NCI-H446 (cell line): Measurements from ENCODE around the gene PIEZO1.

Experiments used
- DNase-seq, 2 experiments: peaks; one replicate each; lab custom pipeline; 2025; lab: John Stamatoyannopoulos, UW

PIEZO1 gene

GRCh38 chr16:88691924-88692560, 93.0 kb downstream of the PIEZO1 start:
- DNase-seq: no peak

GRCh38 chr16:88691129-88691813, 93.7 kb downstream of the PIEZO1 start:
- no peak for DNase-seq

GRCh38 chr16:88690341-88691128, 94.5 kb downstream of the PIEZO1 start:
- no peak for DNase-seq

GRCh38 chr16:88688013-88688778, 96.8 kb downstream of the PIEZO1 start:
- no peak for DNase-seq

- no peak for DNase-seq
These were observed 97.4 kb downstream of the PIEZO1 start for GRCh38 chr16:88687676-88688012.

GRCh38 chr16:88687254-88687576, 97.8 kb downstream of the PIEZO1 start:
- DNase-seq: no peak

- DNase-seq: peak in 1 of 2 experiments; percentile 59
These were observed 98.4 kb downstream of the PIEZO1 start, which contains the start of gene SNAI3 for GRCh38 chr16:88686439-88687253. Gene SNAI3 (minus strand): TSS chr16:88686507. CDS start chr16:88686406, 101 bp downstream.

GRCh38 chr16:88686062-88686438, 99.0 kb downstream of the PIEZO1 start:
- no peak for DNase-seq

GRCh38 chr16:88685156-88686061, 99.6 kb downstream of the PIEZO1 start:
- no peak for DNase-seq

- no peak for DNase-seq
These were observed 100.4 kb downstream of the PIEZO1 start for GRCh38 chr16:88684569-88685155.

- DNase-seq: no peak
These were observed 103.1 kb downstream of the PIEZO1 start for GRCh38 chr16:88681709-88682451.

GRCh38 chr16:88681084-88681680, 103.8 kb downstream of the PIEZO1 start:
- no peak for DNase-seq

- no peak for DNase-seq
These were observed 104.4 kb downstream of the PIEZO1 start for GRCh38 chr16:88680554-88681083.

- no peak for DNase-seq
These were observed 106.6 kb downstream of the PIEZO1 start for GRCh38 chr16:88678224-88678979.

GRCh38 chr16:88677721-88678120, 107.3 kb downstream of the PIEZO1 start:
- no peak for DNase-seq

- no peak for DNase-seq
These were observed 108.3 kb downstream of the PIEZO1 start for GRCh38 chr16:88676502-88677242.

GRCh38 chr16:88673716-88674379, 111.2 kb downstream of the PIEZO1 start:
- no peak for DNase-seq
